Tibial artery (tissue), 4 donors: ENCODE measurements around the gene AGXT.

Experiments
- DNase-seq, 2 donors: peaks; one replicate each; pipeline ENCODE4 v3.0.0-alpha.2; 2019
- H3K27ac ChIP-seq, 2 donors: fragments of 200-600 bp; sonication (generic) in 1 of 2; 1 replicate in 1 of 2; 2 replicates in 1 of 2; pipeline ENCODE4 v1.5.1; 2018 to 2019; ENCODE audit warnings: mild to moderate bottlenecking in 1 of 2
- H3K27me3 ChIP-seq, 2 donors: fragments of 200-600 bp; sonication (generic) in 1 of 2; one replicate each; pipeline versions ENCODE4 v1.5.1 to v1.6.0; 2016 to 2019
- H3K36me3 ChIP-seq, 3 donors: fragments of 200-600 bp; sonication (generic) in 2 of 3; one replicate each; pipeline ENCODE4 v1.5.1; 2016 to 2019; ENCODE audit warnings: mild to moderate bottlenecking in 2 of 3
- H3K4me1 ChIP-seq, 4 donors: fragments of 200-600 bp; sonication (generic) in 2 of 4; 1 replicate in 3 of 4; 2 replicates in 1 of 4; pipeline ENCODE4 v1.5.1; 2016 to 2019
- H3K4me3 ChIP-seq, 2 donors: fragments of 200-600 bp; sonication (generic) in 1 of 2; 1 replicate in 1 of 2; 2 replicates in 1 of 2; pipeline ENCODE4 v1.5.1; 2018 to 2019; ENCODE audit warnings: mild to moderate bottlenecking in 2 of 2
- H3K9me3 ChIP-seq, 3 donors: fragments of 200-600 bp; sonication (generic) in 1 of 3; one replicate each; pipeline ENCODE4 v1.5.1; 2016 to 2019
- intact Hi-C: fragments of 100-400 bp; cut with DNase I; formaldehyde crosslinking; loops from one replicate; pipeline ENCODE4 v1.15.0; 2023; ENCODE audit warnings: low total_unique reads
- TF ChIP-seq, protein P1 (sequence below), 2 experiments: fragments of 200-600 bp in 1 of 2; fragments of 450-650 bp in 1 of 2; IDR thresholded peaks; one replicate each; pipeline ENCODE4 v1.5.1; 2017 to 2019; ENCODE audit warnings: antibody characterized with exemption in 2 of 2, mild to moderate bottlenecking in 1 of 2, moderate library complexity in 1 of 2

Gene AGXT

GRCh38 chr2:240889601-240890560, 21.3 kb downstream of the AGXT start:
- no peaks in the 10 kb centered on the region for H3K9me3 ChIP-seq
- DNase-seq: no peak
- intact Hi-C loops: no loop called here
- H3K36me3 ChIP-seq: no peaks in the 10 kb centered on the region
- H3K4me1 ChIP-seq: peaks cover 0 to 6% (median 0%) of the 10 kb centered on the region in 4 donors
- TF ChIP-seq, protein P1, sequence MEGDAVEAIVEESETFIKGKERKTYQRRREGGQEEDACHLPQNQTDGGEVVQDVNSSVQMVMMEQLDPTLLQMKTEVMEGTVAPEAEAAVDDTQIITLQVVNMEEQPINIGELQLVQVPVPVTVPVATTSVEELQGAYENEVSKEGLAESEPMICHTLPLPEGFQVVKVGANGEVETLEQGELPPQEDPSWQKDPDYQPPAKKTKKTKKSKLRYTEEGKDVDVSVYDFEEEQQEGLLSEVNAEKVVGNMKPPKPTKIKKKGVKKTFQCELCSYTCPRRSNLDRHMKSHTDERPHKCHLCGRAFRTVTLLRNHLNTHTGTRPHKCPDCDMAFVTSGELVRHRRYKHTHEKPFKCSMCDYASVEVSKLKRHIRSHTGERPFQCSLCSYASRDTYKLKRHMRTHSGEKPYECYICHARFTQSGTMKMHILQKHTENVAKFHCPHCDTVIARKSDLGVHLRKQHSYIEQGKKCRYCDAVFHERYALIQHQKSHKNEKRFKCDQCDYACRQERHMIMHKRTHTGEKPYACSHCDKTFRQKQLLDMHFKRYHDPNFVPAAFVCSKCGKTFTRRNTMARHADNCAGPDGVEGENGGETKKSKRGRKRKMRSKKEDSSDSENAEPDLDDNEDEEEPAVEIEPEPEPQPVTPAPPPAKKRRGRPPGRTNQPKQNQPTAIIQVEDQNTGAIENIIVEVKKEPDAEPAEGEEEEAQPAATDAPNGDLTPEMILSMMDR (IDR thresholded peaks at IDR 0.05): no peak
- no peak overlapping the region for H3K4me3 ChIP-seq
- H3K27ac ChIP-seq: no peak overlapping the region
- peaks cover 0 to 33% of the 10 kb centered on the region in 2 donors for H3K27me3 ChIP-seq

- Histone ChIP-seq H3K27ac (no peak overlapping the region), H3K27me3 (peaks cover 0 to 36% of the 10 kb centered on the region in 2 donors), H3K4me1 (peaks cover 0 to 6% (median 0%) of the 10 kb centered on the region in 4 donors), H3K4me3 (no peak overlapping the region), H3K9me3 (no peaks in the 10 kb centered on the region), H3K36me3 (no peaks in the 10 kb centered on the region)
- TF ChIP-seq, protein P1 (IDR thresholded peaks at IDR 0.05): no peak
- no peak for DNase-seq
- intact Hi-C loops: no loop called here
These were observed 22.1 kb downstream of the AGXT start for GRCh38 chr2:240890691-240891090.

- no peak overlapping the region for H3K27ac ChIP-seq
- H3K36me3 ChIP-seq: no peaks in the 10 kb centered on the region
- H3K9me3 ChIP-seq: no peaks in the 10 kb centered on the region
- peaks cover 0 to 44% of the 10 kb centered on the region in 2 donors for H3K27me3 ChIP-seq
- TF ChIP-seq, protein P1 (IDR thresholded peaks at IDR 0.05): no peak
- DNase-seq: no peak
- peaks cover 0 to 6% (median 0%) of the 10 kb centered on the region in 4 donors for H3K4me1 ChIP-seq
- intact Hi-C loops: no loop called here
- H3K4me3 ChIP-seq: no peak overlapping the region
These were observed 23.1 kb downstream of the AGXT start for GRCh38 chr2:240891492-240892340.

DNA sequence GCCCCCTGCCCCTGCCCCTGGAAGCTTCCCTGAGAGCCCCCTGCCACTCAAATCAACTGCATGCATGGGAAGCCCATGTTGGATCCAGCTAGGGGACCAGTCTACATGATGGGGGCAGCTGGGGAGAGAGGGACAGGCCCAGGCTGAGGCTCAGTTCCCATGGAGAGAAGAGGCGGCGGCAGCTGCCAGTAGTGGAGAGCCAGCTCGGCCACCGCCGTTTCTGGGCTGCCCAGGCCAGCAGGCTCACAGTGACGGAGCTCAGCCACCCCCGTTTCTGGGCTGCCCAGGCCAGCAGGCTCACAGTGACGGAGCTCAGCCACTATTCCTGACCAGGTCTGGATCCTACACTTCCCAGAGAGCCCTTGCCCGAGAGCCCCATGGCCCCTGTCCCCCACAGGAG, 23.7 kb downstream of the AGXT start:
- Histone ChIP-seq H3K4me1 (peaks cover 0 to 6% (median 0%) of the 10 kb centered on the region in 4 donors), H3K27ac (no peak overlapping the region), H3K27me3 (peaks cover 0 to 51% of the 10 kb centered on the region in 2 donors), H3K9me3 (no peaks in the 10 kb centered on the region), H3K4me3 (no peak overlapping the region), H3K36me3 (no peaks in the 10 kb centered on the region)
- TF ChIP-seq, protein P1 (IDR thresholded peaks at IDR 0.05): no peak
- DNase-seq: no peak
- intact Hi-C loops: no loop called here

DNA sequence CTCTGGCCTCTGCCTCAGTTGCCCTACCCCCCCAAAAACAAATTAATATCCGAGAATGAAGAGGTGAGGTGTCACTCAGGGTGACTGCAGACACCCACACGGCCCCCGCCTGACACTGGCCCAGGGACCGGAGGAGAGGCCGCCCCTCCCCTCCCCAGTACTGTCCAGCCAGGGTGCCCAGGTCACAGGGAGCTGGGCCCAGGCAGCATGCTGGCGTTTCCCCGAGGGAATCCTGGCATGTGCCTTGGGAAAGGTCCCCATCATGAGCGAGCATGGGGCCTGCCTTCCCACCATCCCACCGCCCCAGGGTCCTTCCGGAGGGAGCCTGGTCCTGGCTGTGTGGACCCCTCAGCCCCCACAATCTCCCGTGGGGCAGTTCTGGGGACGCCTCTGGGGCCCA, 24.3 kb downstream of the AGXT start:
- peaks cover 0 to 6% (median 0%) of the 10 kb centered on the region in 4 donors for H3K4me1 ChIP-seq
- H3K27ac ChIP-seq: no peak overlapping the region
- intact Hi-C loops: no loop called here
- TF ChIP-seq, protein P1 (IDR thresholded peaks at IDR 0.05): no peak
- no peaks in the 10 kb centered on the region for H3K9me3 ChIP-seq
- H3K27me3 ChIP-seq: peaks cover 0 to 52% of the 10 kb centered on the region in 2 donors
- no peaks in the 10 kb centered on the region for H3K36me3 ChIP-seq
- DNase-seq: no peak
- no peak overlapping the region for H3K4me3 ChIP-seq
